Loucy (cell line): ENCODE measurements around the gene DPRX.

Source experiments
- H2AFZ ChIP-seq: fragments of 200-600 bp; sonication (generic); 2 replicates; pipeline ENCODE4 v1.6.0; 2016; ENCODE audit warnings: antibody characterized with exemption, mild to moderate bottlenecking, low read length, moderate library complexity
- H3F3A ChIP-seq: fragments of 200-600 bp; 2 replicates; pipeline ENCODE4 v1.6.0; 2016; ENCODE audit warnings: antibody characterized with exemption, low read depth, mild to moderate bottlenecking
- H3K27me3 ChIP-seq: fragments of 200-600 bp; sonication (generic); 2 replicates; pipeline ENCODE4 v1.6.1; 2014; ENCODE audit warnings: low read length, mild to moderate bottlenecking; ENCODE audit not compliant: insufficient read depth, poor library complexity, severe bottlenecking
- H3K36me3 ChIP-seq: fragments of 200-600 bp; sonication (generic); 2 replicates; pipeline ENCODE4 v1.6.1; 2016; ENCODE audit warnings: low read length; ENCODE audit not compliant: insufficient read depth
- H3K4me1 ChIP-seq: fragments of 200-600 bp; sonication (generic); 2 replicates; pipeline ENCODE4 v1.5.1; 2014; ENCODE audit warnings: low read length, mild to moderate bottlenecking; ENCODE audit not compliant: insufficient read depth, poor library complexity, severe bottlenecking
- H3K4me2 ChIP-seq: fragments of 200-600 bp; sonication (generic); 2 replicates; pipeline ENCODE4 v1.6.0; 2014; ENCODE audit warnings: antibody characterized with exemption, low read length, low read depth, mild to moderate bottlenecking; ENCODE audit not compliant: poor library complexity, severe bottlenecking
- H3K4me3 ChIP-seq: fragments of 200-600 bp; sonication (generic); 2 replicates; pipeline ENCODE4 v1.5.1; 2014; ENCODE audit warnings: low read length, mild to moderate bottlenecking, mixed read lengths; ENCODE audit not compliant: poor library complexity, severe bottlenecking
- H3K79me2 ChIP-seq: fragments of 200-600 bp; sonication (generic); 2 replicates; pipeline ENCODE4 v1.6.1; 2014; ENCODE audit warnings: low read length; ENCODE audit not compliant: insufficient read depth
- H3K9ac ChIP-seq: fragments of 200-600 bp; sonication (generic); 2 replicates; pipeline ENCODE4 v1.6.0; 2014; ENCODE audit warnings: mild to moderate bottlenecking, low read depth, low read length, moderate library complexity; ENCODE audit not compliant: poor library complexity, severe bottlenecking
- H3K9me2 ChIP-seq: fragments of 200-600 bp; sonication (generic); replicated peaks from 2 replicates; pipeline ENCODE4 v1.6.1; 2016; ENCODE audit warnings: low read depth, low read length, mixed read lengths
- H3K9me3 ChIP-seq: fragments of 200-600 bp; sonication (generic); 2 replicates; pipeline ENCODE4 v1.6.1; 2014; ENCODE audit warnings: mild to moderate bottlenecking, antibody characterized with exemption, low read length, low read depth; ENCODE audit not compliant: insufficient read depth
- H4K20me1 ChIP-seq: fragments of 200-600 bp; sonication (generic); 2 replicates; pipeline ENCODE4 v1.6.0; 2014; ENCODE audit warnings: antibody characterized with exemption, low read length, mild to moderate bottlenecking; ENCODE audit not compliant: insufficient read depth, poor library complexity, severe bottlenecking
- CTCF ChIP-seq: fragments of 200-600 bp; sonication (generic); conservative IDR thresholded peaks from 2 replicates; pipeline ENCODE4 v1.5.1; 2014; ENCODE audit warnings: mild to moderate bottlenecking, antibody characterized with exemption, low read length
- EZH2phosphoT487 ChIP-seq: fragments of 200-600 bp; IDR thresholded peaks from 2 replicates; pipeline ENCODE4 v1.6.1; 2018; ENCODE audit warnings: antibody characterized with exemption, mild to moderate bottlenecking, moderate library complexity, borderline replicate concordance

The DPRX gene

GRCh38 chr19:53657778-53658177 is 26.0 kb downstream of the DPRX start:
- H3K9me3 ChIP-seq: peaks cover 8% of the 10 kb centered on the region; the same call in 1 of the 2 replicates

GRCh38 chr19:53659292-53659691 is 27.5 kb downstream of the DPRX start:
- peaks cover 8% of the 10 kb centered on the region; the same call in 1 of the 2 replicates for H3K9me3 ChIP-seq
- no peaks in the 10 kb centered on the region for H3K79me2 ChIP-seq
- no peaks in the 10 kb centered on the region for H3K36me3 ChIP-seq
- H3K9me2 ChIP-seq: no peaks in the 10 kb centered on the region
- no peak overlapping the region for H3K4me3 ChIP-seq
- no peaks in the 10 kb centered on the region for H3K4me1 ChIP-seq
- no peaks in the 10 kb centered on the region for H3K27me3 ChIP-seq
- H2AFZ ChIP-seq: no peak overlapping the region
- TF ChIP-seq CTCF (0 out of 2 replicates have a peak, but pooled peaks have one; percentile 21), EZH2phosphoT487 (no peak)
- no peaks in the 10 kb centered on the region for H4K20me1 ChIP-seq
- no peaks in the 10 kb centered on the region for H3F3A ChIP-seq
- no peak overlapping the region for H3K9ac ChIP-seq
- H3K4me2 ChIP-seq: no peak overlapping the region

More at GRCh38 chr19:53657778-53658177, 26.0 kb downstream of the DPRX start:
- Histone ChIP-seq H3K4me2 (no peak overlapping the region), H3K36me3 (no peaks in the 10 kb centered on the region), H3K79me2 (no peaks in the 10 kb centered on the region), H3F3A (no peaks in the 10 kb centered on the region), H4K20me1 (no peaks in the 10 kb centered on the region), H3K9ac (no peak overlapping the region), H3K27me3 (no peaks in the 10 kb centered on the region), H2AFZ (no peak overlapping the region), H3K4me3 (no peak overlapping the region), H3K4me1 (no peaks in the 10 kb centered on the region), H3K9me2 (no peaks in the 10 kb centered on the region)
- TF ChIP-seq EZH2phosphoT487 (no peak), CTCF (no peak)

- H3K4me2 ChIP-seq: no peak overlapping the region
- no peak overlapping the region for H3K9ac ChIP-seq
- H3K9me3 ChIP-seq: peaks cover 4% of the 10 kb centered on the region; the same call in 1 of the 2 replicates
Observed at GRCh38 chr19:53660584-53660983, 28.8 kb downstream of the DPRX start.

More at GRCh38 chr19:53660584-53660983, 28.8 kb downstream of the DPRX start:
- no peaks in the 10 kb centered on the region for H4K20me1 ChIP-seq
- no peak overlapping the region for H2AFZ ChIP-seq
- no peaks in the 10 kb centered on the region for H3K9me2 ChIP-seq
- TF ChIP-seq EZH2phosphoT487 (no peak), CTCF (no peak)
- no peaks in the 10 kb centered on the region for H3F3A ChIP-seq
- no peaks in the 10 kb centered on the region for H3K36me3 ChIP-seq
- no peaks in the 10 kb centered on the region for H3K27me3 ChIP-seq
- no peaks in the 10 kb centered on the region for H3K4me1 ChIP-seq
- H3K79me2 ChIP-seq: no peaks in the 10 kb centered on the region
- no peak overlapping the region for H3K4me3 ChIP-seq
